Body of pancreas (tissue), 4 donors: Measurements from ENCODE around the gene RRAGC.

Experiments
- CTCF ChIP-seq, 7 experiments: fragments of 450-650 bp in 4 of 7; fragments of 200-600 bp in 3 of 7; sonication (generic) in 3 of 7; IDR thresholded peaks; one replicate each; pipeline ENCODE4 v1.5.1; 2016 to 2019; ENCODE audit warnings: antibody characterized with exemption in 7 of 7
- POLR2A ChIP-seq, 3 donors: fragments of 450-650 bp; IDR thresholded peaks; one replicate each; pipeline ENCODE4 v1.6.1; 2016; ENCODE audit warnings: antibody characterized with exemption in 3 of 3, mild to moderate bottlenecking in 2 of 3

- no peak for TF ChIP-seq POLR2A (IDR thresholded peaks at IDR 0.05)
- TF ChIP-seq CTCF (IDR thresholded peaks at IDR 0.05): no peak
Observed at GRCh38 chr1:38852780-38853179, 6.8 kb downstream of the RRAGC start.
